NCI-H526 (cell line): ENCODE results near the gene OTUB1.

ENCODE experiments used
- DNase-seq, 2 experiments: peaks; one replicate each; lab custom pipeline; 2025; lab: John Stamatoyannopoulos, UW

OTUB1 gene

DNA sequence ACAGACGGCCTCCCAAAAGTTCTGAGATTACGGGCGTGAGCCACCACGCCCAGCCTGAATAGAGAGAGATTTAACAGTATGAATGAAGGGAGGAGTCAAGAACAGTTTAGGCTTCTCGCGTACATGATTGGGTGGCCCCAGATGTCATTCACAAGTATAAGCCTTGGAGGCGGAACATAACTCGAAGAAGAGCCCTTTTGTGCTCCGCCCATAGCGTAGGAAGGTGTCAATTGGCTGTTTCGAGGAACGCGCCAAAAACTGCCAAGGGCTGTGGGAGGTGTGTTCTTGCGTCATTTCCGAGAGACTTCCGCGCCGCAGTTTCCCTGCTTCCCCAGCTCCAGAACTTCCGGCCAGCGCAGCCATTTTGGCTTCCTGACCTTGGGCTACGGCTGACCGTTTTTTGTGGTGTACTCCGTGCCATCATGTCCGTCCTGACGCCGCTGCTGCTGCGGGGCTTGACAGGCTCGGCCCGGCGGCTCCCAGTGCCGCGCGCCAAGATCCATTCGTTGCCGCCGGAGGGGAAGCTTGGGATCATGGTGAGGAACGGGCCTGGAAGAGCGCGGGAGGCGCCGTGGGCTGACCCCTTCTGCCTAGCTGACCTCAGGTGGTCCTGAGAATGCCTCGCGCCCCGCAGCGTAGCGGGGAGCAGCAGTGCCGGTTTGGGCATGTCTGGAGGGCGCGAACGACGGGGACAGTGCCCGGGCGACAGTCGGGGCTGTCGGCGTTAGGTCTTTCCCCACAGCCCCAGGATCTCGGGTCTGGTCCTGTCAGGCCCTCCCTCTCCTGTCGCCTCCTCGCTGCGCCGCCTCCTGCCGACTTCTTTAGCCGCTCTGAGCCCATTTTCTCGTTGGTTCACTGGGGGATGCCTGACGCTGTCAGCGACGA lies 11.7 kb upstream of the OTUB1 start, which contains the start of gene COX8A:
Gene COX8A (plus strand): TSS at position 362 of the 885 bp plus-strand sequence. CDS start 61 bp downstream, at position 423.
- peak; percentile 100 for DNase-seq

DNA sequence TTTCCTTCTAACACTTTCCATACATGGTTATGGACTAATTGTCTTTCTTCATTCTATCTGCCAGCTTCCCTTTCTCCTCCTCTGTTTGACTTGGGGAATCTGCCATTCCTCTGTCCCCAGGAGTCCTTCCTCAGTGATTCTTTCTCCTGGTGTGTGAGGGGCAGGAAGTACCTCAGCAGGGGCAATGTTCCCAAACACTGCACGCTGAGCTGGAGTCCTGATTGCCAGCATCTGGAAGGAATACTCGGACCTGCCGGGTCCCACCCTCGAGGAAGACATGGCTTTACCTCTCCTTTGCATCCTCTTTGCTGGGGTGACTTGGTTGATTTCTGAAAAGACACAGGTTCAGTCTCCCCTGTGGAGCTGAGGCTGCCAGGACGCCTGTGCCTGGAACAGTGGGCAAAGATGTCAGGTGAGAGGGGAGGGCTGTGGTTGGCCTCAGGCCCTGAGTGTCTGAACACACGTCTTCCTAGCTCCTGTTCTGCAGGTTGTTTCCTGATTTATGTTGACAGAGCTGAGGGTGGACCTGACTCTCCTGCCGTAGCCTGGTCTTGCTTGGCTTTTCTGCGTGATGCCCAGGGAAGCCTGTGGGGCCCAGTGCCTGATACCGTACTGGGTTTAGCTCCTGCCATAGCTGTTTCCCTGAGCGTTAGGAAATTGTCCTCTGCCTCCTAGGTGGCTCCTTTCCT lies 7.5 kb upstream of the OTUB1 start:
- no peak for DNase-seq

DNA sequence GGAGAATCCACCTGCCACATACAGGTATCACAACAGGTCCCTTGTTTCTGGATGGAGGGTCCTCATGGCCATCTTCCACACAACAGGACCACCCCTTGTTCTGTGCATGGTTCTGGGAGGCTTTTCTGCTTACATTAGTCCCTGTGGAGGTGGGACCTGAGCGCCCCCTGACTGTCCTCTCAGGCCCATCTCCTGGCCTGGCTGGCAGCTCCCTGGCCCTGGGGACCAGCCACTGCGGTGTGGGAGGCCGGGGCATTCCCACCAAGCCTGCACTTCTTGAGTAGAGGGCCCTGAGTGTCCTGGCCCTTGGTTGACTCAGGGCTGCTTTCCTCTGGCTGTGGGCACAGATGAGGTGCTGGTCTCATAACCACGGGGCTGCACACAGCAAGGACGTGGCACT lies 6.8 kb upstream of the OTUB1 start:
- no peak for DNase-seq

DNA sequence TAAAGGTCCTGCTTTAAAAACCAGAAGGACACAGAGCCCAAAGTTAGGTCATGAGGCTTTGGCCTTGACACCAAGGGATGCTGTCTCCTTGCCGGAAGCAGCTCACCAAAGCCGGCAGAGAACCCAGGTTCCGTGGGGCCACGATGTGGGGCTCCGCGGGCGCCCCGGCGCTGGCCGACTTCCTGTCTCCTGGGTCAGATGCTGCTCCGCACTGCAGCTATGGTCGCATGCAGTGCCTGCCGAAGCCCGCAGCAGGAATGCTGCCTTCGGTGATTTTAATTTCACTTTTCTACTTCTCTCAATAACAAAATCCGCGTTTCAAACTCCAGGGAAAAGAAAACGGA lies 454 bp upstream of the OTUB1 start:
- DNase-seq: peak in 1 of 2 experiments; percentile 82

DNA sequence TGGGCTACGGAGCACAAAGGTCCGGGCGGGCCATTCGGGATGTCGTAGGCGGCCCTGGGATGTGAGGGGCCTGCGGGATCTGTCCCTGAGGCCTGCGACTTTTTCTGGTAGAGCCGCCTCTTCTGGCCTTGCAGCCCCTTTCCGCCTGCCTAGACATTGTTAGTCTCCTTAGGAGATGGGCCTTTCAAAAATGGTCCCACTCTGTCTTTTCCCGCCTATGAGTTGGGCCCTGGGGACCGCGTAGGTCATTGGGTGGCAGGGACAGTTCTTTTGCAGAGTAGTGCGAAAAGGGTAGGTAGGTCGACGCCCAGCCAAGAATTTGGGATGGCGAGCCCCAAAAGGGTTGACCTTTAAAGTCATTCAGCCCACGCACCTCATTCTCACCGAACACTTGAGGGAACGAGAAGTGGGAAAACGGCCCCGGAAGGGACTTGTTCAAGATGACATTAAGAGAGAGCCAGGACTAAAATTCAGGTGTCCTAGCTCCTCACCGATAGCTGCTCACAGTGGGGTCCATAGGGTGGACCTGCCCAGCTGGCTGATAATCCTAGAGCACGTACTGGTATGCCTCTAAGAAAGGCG lies 785 bp downstream of the OTUB1 start:
- DNase-seq: no peak

DNA sequence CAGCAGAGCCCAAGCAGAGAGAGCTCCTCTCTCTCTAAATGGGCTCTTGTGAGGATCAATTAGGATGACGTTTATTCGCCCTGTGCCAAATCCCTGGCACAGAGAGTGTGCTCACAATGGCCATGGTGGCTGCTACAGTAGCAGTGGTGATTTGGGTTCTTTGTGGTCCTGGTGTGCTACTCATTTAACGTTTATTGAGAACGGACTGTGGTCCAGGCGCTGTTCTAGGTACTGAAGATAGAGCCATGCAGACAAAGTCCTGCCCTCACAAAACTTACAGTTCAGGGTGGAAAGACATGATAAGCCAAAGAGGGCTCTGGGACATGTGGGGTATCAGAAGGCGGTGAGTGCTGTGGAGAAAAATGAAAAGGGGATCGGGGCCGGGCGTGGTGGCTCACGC lies 5.3 kb downstream of the OTUB1 start:
- no peak for DNase-seq

DNA sequence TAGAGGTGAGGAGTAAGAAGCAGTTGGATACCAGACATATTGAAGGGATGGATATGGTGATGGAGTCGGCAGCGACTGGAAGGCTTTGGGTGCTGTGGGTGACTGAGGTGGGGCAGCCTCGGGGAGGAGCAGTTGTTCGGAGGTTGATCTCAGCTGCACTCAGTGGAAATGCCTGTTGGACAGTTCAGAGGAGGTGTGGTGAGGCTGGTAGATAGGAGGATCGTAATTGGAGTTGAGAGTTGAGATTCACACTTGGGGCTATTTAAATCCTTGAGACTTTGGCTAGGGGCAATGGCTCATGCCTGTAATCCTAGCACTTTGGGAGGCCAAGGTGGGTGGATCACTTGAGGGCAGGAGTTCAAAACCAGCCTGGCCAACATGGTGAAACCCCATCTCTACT lies 6.9 kb downstream of the OTUB1 start:
- DNase-seq: no peak

DNA sequence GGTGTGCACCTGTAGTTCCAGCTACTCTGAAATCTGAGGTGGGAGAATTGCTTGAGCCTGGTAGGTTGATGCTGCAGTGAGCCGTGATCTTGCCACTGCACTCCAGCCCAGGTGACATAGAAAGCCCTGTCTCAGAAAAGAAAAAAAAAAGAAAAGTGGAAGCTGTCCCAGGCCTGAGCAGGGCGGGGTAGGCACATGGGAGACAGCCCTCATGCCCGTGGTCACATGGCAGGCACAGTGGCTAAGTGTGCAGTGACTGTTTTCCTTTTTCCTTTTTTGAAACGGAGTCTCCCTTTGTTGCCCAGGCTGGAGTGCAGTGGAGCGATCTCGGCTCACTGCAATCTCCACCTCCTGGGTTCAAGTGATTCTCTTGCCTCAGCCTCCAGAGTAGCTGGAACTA lies 7.8 kb downstream of the OTUB1 start:
- DNase-seq: no peak

DNA sequence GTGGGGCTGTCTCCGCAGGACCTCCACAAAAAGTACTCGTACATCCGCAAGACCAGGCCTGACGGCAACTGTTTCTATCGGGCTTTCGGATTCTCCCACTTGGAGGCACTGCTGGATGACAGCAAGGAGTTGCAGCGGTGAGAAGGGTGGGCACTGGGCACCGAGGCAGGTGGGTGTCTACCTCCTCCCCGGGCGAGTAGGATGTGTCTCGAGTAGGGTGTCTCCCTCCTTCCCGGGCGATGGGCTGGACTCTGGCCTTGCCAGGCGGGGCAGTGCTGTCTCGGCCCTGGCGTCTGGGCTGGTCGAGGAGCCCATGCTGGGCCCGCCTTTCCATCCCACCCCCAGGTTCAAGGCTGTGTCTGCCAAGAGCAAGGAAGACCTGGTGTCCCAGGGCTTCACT lies 10.3 kb downstream of the OTUB1 start:
- no peak for DNase-seq

DNA sequence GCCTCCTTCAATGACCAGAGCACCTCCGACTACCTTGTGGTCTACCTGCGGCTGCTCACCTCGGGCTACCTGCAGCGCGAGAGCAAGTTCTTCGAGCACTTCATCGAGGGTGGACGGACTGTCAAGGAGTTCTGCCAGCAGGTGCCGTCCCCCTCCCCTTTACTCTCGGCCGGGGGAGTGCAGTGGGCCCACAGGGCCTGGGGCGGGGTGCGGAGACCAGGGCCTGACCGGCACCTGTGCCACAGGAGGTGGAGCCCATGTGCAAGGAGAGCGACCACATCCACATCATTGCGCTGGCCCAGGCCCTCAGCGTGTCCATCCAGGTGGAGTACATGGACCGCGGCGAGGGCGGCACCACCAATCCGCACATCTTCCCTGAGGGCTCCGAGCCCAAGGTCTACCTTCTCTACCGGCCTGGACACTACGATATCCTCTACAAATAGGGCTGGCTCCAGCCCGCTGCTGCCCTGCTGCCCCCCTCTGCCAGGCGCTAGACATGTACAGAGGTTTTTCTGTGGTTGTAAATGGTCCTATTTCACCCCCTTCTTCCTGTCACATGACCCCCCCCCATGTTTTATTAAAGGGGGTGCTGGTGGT lies 11.0 kb downstream of the OTUB1 start:
- DNase-seq: no peak

DNA sequence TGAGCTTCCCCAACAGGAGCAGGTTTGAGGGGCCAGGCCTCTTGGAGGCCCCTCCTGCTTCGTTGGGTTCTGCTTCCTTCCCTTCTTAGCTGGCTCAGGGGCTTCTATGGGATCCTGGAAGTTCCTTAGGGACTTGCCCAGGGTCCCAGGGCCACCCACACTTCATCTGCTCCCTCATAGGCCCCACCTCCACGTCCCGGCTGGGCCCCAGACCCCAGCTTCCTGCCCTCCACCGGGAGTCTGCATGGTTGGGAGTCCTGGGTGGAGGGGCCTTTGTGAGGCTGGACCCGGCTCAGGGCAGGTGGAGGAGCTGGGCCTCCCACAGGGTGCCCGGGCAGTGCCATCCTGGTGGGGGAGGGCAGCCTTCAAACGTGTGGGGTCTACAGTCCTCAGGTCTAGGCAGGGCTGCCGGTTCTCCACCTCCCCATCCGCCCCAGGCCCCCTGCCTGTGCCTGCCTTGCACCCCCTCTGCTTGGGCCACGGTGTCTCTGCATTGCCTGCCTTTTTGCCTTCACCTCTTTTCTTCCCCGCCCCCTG lies 11.6 kb downstream of the OTUB1 start:
- no peak for DNase-seq

DNA sequence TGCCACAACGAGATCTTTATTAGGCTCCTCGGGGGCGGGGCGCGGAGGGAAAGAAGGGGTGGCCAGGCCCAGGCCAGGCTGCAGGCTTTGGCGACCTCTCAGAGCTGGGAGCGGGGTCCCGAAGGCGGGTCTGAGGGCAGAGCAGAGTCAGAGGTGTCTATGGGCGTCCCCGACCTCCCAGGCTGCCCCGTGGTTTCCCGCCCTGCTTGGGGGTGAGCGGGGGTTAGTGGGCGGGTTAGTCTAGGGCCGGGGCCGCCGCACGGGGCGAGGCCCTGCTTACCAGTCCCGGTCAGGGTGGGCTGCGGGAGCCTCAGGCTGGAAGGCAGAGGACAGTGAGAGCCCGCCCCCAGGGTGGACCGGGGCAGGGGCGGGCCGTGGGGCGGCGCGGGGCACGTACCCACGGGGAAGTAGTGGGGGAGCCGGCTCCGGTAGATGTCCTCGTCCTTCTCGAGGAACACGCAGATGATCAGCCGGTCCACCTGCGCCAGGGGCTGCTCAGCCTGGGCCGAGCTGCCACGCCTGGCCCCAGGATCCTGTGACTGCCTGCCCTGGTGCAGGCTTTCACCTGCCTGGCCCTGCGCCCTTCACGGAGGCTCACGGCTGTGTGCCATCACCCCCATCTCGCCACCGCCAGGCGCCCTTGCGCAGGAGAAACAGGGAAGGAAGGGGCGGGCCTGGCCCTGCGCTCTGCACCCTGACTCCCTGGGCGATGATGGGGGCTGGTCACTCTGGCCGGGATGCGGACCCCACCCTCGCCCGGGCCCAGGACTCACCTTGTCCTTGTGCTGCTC lies 12.5 kb downstream of the OTUB1 start:
- DNase-seq: peak; percentile 49 to 82

DNA sequence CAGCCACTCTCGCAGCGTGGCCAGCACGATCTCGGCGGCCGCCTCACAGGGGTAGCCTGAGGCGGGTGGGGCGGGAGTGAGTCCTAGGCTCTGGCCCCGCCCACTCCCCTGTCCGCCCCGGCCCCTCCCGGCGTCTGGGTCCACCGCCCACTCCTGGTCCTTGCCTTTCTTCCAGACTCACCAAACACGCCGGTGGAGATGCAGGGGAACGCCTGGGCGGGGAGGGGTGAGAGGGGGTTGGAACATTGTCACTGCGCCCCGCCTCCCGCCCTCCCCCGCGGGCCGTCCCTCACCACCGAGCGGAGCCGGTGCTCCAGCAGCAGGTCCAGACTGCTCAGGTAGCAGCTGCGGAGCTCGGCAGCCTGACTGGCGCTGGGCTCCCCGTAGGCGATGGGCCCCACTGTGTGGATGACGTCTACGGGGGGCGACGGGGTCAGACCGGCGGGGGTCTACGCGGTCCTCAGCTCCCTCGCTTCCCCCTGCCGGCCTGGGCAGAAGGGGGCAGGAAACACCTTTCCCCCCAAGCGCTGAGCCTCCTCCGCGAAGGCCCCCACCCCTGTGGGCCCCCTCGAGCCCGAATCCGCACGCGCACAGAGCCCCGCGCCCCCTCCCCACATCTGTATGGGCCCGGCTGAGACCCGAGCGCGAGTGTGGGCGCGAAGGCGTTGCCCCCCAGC lies 13.2 kb downstream of the OTUB1 start:
- DNase-seq: peak; percentile 83 to 95

DNA sequence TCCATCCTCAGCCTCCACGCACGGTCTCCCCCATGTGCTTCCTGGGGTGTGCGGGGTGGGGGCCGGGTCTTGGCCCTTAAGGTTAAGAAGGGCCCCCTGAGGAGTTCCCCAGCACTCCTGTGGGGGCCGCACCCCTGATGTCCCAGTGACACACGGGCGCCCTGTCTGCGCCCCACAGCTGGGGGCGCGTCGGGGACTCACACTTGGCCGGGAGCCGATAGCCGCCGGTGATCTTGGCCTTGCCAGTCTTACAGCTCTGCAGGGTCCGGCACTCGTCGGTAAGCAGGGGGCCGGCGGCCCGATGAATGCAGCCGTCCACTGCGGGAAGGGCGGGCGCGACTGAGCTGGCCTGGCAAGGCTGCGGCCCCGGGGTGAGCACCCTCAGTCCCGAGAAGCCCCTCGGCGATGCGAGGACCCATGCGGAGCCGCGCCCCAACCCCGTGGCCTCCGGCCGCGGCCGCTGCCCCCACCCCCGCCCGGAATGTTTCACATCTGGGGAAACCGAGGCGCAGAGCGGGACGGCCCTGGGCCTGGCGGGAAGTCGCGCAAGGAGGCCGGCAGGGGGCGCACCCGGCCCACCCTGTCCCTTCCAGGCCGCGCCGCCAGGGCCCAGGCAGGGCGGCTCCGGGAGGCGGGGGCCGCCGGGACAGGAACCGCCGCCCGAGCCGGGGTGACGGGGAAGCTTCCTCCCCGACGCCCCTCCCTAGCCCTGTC lies 13.9 kb downstream of the OTUB1 start:
- peak in 1 of 2 experiments; percentile 84 for DNase-seq

DNA sequence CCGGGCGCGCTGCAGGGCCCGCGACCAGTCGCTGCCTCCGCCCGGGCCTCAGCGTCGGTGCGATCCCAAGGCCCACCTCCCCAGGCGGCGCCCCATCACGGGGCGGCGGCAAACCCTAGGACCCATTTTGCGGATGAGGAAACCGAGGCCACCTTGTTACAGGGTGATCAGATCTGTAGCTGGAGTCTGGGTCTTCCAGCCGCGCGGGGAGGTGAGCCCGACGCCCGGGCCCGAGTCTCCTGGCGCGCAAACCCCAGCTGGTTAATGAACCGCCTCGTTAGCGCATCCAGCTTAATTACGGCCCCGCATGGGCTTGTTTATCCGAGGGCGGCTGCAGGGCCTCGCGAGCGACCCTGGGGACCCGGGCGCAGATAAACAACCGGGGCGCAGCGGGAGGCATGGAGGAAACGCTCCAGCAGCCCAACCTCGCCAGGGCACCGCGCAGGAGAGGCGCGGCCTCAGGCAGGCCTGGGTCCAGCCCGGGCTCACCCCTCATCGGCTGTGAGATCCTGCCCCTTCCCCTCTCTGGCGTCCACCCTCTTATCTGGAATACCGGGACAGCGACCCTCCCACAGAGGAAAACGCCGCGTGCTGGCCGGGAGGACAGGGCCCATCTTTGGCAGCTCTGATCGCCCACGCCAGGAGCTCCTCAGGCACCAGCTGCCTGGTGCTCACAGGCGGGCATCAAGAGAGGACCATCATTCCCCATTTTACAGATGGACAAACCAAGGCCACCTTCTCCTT lies 14.7 kb downstream of the OTUB1 start:
- DNase-seq: peak in 1 of 2 experiments; percentile 66

DNA sequence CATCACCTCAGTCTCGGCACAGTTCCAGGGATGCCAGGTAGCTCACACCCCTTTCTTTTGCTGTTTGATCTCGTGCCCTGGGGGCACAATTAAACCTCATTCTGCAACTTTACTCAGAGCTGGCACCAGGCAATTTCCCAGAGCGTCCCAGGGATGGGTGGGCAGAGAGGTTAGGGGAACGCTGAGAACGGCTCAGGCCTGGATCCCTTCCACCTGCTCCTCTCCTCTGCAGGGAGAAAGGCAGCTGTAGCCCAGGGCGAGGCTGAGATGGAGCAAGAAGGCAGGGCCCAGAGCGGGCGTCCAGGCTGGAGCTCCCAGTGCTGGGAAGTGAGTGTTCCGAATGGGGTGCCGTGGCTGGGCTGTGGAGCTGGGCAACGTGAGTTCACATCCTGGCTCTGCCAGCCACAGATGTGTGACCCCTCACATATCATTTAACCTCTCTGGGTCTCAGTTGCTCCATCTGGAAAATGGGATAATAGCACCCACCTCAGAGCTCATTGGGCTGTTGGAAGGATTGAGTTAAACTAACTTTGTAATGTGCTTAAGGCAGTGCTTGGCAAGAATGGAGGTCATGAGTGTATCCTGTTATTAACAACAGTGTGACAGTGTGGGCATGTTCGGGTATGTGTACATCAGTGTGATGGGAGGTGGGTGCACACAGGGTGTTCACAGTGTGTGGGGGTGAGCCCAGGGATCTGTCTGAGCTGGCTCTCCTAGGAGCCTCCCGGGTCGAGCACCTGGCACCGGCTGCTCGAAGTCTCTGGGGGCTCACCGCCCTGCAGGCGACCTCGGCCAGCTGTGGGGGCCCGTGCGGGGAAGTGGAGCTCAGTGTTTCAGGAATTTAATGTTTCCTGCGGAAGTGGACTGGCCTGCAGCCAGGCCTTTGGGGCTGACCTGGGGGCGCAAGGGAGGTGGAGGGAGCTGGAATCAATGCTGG lies 15.5 kb downstream of the OTUB1 start:
- DNase-seq: peak in 1 of 2 experiments; percentile 37

DNA sequence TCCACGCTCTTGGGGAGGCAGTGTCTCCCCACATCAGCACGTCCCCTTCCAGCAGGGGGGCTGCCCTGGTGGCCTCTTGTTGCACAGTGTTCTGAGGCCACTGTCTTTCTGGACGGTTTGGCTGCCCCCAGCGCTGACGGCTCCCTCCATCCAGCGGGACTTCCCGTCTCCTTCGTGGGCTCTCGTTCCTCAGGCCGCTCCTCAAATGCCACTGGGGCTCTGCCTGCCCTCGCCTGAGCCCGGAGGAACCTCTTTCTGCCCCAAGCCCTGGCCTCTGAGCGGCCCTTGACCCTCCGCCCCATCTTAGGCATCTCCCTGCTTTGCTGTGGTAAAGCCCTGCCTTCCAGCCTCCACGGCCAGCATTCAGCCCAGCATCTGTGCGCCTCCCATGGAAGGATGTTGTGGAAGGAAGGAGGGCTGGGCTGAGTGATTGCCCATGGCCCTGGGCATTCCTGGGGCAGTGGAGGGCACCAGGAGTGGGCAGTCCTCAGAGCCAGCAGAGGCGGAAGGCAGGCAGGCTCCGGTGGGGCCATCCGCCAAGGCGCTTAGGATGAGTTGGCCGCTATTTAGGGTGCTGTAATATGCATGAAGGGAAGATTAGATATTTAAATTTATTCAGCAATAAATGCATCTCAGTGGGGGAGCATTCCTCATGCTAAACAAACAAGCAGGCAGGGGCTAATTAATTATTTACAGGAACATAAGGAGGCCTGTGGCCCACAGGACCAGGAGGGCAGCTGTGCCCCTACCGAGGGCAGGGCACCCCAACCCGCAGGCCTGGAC lies 17.8 kb downstream of the OTUB1 start:
- DNase-seq: peak in 1 of 2 experiments; percentile 40

DNA sequence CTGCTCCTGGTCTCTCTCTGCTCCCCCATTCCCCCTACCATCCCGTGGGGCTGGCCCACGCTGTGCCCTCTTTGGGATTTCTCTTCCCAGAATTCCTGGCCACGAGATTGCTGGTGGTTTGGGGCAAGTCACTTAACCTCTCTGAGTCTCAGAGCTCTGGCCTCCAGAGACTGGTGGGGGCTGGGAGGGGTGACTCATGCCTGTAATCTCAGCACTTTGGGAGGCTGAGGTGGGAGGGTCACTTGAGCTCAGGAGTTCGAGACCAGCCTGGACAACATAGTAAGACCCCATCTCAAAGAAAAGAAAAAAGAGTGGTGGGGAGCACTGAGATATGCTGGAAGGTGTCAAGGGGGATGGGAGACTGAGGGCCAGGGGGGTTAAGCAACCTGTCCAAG lies 18.3 kb downstream of the OTUB1 start:
- DNase-seq: no peak
